GM18519 (cell line): ENCODE measurements around the gene NFKB1.

Source experiments
- ATAC-seq: cut with Tn5 transposase; IDR thresholded peaks from one replicate; pipeline ENCODE4 v1.9.1; 2021; ENCODE audit warnings: mild to moderate bottlenecking, moderate library complexity; ENCODE audit not compliant: unreplicated experiment, low FRiP score

NFKB1 gene

DNA sequence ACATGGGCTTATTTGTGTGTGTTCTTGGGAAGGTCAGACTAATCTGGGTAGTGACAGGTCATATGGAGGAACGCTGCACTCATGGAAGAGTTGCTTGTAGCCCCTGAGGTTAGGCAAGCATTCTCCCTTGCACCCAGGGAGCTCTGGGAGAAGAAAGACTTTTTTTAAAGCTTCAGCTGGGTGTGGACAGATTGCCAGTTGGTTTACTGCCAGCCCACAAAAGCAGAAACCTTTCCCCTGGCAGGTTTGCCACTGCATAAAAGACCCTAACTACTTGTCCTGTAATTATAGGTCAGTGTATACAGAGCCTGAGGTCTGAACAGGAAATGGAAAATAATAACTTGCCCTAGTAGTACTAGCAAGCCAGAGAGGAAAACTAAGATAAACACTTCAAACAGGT lies 7.4 kb upstream of the NFKB1 start:
- ATAC-seq, result no peak

DNA sequence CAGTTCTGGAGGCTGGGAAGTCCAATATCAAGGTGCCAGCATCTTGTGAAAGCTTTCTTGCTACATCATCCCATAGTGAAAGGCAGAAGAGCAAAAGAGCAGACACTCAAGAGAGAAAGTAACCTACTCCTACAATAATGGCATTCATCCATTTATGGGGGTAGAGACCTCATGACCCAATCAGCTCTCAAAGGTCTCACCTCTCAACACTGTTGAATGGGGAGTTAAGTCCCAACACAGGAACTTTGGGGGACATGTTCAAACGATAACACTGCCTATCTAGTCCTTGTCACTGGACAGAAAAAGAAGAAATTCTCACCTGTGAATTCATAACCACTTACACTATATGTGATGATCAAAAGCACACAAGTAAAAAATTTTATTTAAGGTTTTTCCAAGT lies 6.6 kb upstream of the NFKB1 start:
- ATAC-seq, result no peak

DNA sequence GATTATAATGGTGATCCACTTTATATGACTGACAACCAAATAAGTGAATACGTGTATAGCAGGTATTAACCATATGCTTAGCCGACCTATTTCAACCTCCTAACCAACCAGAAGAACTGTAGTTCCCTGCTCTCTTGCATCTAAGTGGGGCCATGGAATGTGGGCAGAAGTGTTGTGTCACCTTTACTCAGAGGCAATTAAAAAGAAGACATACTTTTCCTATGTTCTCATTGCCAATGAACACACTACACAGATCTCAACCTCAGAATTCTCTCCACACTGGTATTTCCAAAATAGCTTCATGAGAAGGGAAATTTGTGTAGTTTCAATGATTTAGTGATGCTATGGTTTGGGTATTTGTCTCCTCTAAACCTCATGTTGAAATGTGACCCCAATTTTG lies 3.2 kb upstream of the NFKB1 start:
- no peak for ATAC-seq

DNA sequence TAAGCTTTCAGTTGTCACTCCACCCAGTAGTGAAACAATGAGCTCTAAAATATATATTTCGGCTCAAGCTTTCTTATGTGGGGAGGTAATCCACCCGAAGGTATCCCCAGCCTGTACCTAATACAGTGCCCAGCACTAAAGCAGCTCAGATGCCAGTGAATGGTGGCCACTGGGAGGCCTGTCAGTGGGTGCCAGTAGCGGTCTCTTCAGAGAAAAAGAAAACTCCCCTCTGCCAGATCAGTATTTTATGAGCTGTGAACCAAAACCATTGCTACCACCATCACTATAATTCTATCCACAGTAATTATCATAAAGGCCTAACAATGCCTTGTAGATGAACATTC lies 835 bp upstream of the NFKB1 start:
- ATAC-seq, result no peak

- ATAC-seq, result peak; percentile 20
Measured at GRCh38 chr4:102501447-102501696, 213 bp downstream of the NFKB1 start.

GRCh38 chr4:102502543-102502818 lies 1.3 kb downstream of the NFKB1 start:
- ATAC-seq, result no peak

DNA sequence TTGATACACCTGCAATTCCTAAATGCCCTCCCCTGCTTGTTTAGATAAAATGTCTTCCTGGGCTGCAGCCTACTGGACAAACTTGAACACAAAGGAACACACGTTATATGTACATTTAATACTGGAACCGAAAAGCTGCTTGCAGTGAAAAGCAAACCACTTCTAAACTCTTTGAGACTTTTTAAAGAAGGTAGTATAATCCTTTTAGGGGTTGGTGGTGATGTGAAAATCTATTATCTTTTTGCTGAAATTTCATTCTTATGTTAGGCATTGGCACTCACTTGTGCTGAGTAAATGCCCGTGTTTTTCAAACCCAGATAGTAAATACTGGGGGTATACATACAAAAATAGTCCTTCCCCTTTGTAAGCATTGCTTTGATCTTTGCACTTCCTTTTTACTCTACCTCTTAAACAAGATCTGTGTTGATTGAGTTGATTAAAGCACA lies 2.2 kb downstream of the NFKB1 start:
- no peak for ATAC-seq

GRCh38 chr4:102503831-102504786 lies 3.0 kb downstream of the NFKB1 start:
- ATAC-seq, result no peak

- ATAC-seq, result no peak
Measured at GRCh38 chr4:102504941-102505340, 3.8 kb downstream of the NFKB1 start.

- no peak for ATAC-seq
Measured at GRCh38 chr4:102505708-102506107, 4.5 kb downstream of the NFKB1 start.

- ATAC-seq, result no peak
Measured at GRCh38 chr4:102506523-102506922, 5.4 kb downstream of the NFKB1 start.

DNA sequence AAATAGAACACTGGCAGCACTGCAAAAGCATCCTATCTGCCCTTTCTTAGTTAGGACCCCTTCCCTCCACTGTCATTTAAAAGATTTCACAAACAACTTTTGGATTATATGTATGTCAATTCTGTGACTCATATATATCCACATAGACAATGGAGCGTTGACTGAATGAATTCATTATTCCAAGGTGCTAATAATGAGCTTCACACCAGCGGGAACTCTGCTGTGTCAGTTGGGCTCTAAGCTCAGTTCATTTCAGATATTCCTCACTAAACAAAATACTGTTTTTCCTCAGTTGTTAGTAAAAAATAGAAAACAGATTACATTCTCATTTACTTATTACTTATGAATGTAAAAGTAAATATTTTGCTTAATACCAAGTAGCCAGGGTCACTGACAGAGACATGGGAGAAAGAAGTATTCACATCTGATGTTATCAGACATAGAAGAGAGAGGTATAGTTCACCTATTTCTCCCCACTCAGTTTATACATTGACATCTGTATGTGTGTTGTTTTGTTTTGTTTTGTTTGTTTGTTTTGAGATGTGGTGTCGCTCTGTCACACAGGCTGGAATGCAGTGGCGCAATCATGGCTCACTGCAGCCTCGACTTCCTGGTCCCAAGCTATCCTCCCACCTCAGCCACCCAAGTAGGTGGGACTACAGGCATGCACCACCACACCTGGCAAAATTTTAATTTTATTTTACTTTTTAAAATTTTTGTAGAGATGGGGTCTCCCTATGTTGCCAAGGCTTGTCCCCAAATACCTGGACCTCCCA lies 10.9 kb downstream of the NFKB1 start:
- no peak for ATAC-seq

- ATAC-seq, result no peak
Measured at GRCh38 chr4:102514298-102514964, 13.3 kb downstream of the NFKB1 start.

GRCh38 chr4:102517753-102518152 lies 16.6 kb downstream of the NFKB1 start:
- no peak for ATAC-seq

GRCh38 chr4:102518703-102519131 lies 17.6 kb downstream of the NFKB1 start:
- no peak for ATAC-seq

DNA sequence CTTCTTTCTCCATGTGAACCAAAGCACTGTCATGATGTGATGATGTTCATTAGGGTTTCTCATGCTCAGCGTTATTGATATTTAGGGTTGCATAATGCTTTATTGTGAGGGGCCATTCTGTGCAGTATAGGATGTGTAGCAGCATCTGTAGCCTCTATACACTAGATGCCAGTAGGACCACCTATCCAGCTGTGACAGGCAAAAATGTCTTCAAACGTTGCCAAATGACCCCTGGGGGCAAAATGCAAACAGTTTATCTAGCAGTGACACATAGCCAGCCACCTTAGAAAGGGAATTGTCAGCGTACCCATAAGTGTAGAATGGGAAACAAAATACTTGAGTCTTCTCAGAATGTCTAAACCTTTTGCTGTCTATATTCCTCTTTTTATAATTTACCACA lies 18.8 kb downstream of the NFKB1 start:
- ATAC-seq, result no peak

- ATAC-seq, result no peak
Measured at GRCh38 chr4:102521570-102521969, 20.4 kb downstream of the NFKB1 start.

- ATAC-seq, result no peak
Measured at GRCh38 chr4:102522031-102522440, 20.9 kb downstream of the NFKB1 start.

DNA sequence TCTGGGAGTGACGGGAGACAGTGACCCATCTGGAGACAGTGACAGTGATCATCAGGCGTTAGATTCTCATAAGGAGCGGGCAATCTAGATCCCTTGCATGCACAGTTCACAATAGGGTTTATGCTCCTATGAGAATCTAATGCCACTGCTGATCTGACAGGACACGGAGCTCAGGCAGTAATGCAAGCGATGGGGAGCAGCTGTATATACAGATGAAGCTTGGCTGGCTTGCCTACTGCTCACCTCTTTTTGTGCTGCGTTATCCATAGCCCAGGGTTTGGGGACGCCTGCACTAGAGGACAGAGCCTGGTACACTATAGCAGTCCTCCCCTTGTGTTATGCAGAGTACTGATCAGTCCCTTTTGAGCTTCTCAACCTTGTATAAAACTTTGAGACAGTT lies 23.5 kb downstream of the NFKB1 start:
- ATAC-seq, result no peak

- no peak for ATAC-seq
Measured at GRCh38 chr4:102525097-102525496, 23.9 kb downstream of the NFKB1 start.

GRCh38 chr4:102525504-102525903 lies 24.3 kb downstream of the NFKB1 start:
- no peak for ATAC-seq

- ATAC-seq, result no peak
Measured at GRCh38 chr4:102526532-102526931, 25.4 kb downstream of the NFKB1 start.
